HCT116 (cell line): ENCODE data around the gene CCL17. TPM values are rescaled to one million over a fixed set of nuclear protein-coding genes. Genes with fewer than 3 reads are reported as not detected.

ENCODE experiments used
- ATAC-seq: fragments of 200-7000 bp; cut with Tn5 transposase; 2 replicates; pipeline ENCODE4 v1.9.1; 2020; ENCODE audit warnings: mild to moderate bottlenecking, moderate library complexity
- BruUV-seq: library from RNA; stranded (reverse); fragments of 400-500 nt; replicated peaks from 2 replicates; lab custom pipeline; 2021; lab: Mats Ljungman, UMichigan
- CTCF ChIA-PET: fragments of 300-600 bp; sonication (Branson Sonifier 250); formaldehyde crosslinking; loops from one replicate; lab custom pipeline; 2021; ENCODE audit warnings: antibody characterized with exemption; lab: Charles Lee
- POLR2A ChIA-PET: fragments of 300-600, 350-600 bp; sonication (Branson Sonifier 250); formaldehyde crosslinking; loops from one replicate; lab custom pipeline; 2021; ENCODE audit warnings: antibody characterized with exemption; lab: Charles Lee
- RAD21 ChIA-PET, 2 experiments: fragments of 300-600 bp; sonication (Branson Sonifier 250); formaldehyde crosslinking; loops; one replicate each; lab custom pipeline; 2023; ENCODE audit warnings: low total read pairs in 2 of 2; ENCODE audit not compliant: uncharacterized antibody in 2 of 2, unreplicated experiment in 2 of 2, low non-redundant PET in 1 of 2; lab: Charles Lee
- DNase-seq: peaks from one replicate; pipeline ENCODE4 v3.0.0-alpha.2; 2010; ENCODE audit warnings: low read depth, low spot score
- H2AFZ ChIP-seq: fragments of 200-600 bp; shearing (Covaris generic), sonication (generic); 2 replicates; pipeline ENCODE4 v1.6.1; 2017; ENCODE audit warnings: low read depth, mixed run types, mixed read lengths, antibody characterized with exemption, low read length; ENCODE audit not compliant: poor library complexity, severe bottlenecking
- H3K27ac ChIP-seq: 2 replicates; pipeline ENCODE4 v1.5.1; 2012; ENCODE audit warnings: low read depth, low read length
- H3K27me3 ChIP-seq: fragments of 200-600 bp; sonication (generic); 2 replicates; pipeline ENCODE4 v1.6.1; 2016; ENCODE audit warnings: mixed run types, low read length, mixed read lengths; ENCODE audit not compliant: insufficient read depth
- H3K36me3 ChIP-seq, 2 experiments: fragments of 200-500 bp in 1 of 2; fragments of 200-600 bp in 1 of 2; sonication (Bioruptor generic) in 1 of 2; sonication (generic) in 1 of 2; 2 replicates each; pipeline versions ENCODE4 v1.5.1 to v1.6.1; 2014 to 2016; ENCODE audit warnings: low read length in 2 of 2, inconsistent platforms in 1 of 2, mixed read lengths in 1 of 2, mixed run types in 1 of 2; ENCODE audit not compliant: insufficient read depth in 2 of 2, control insufficient read depth in 1 of 2
- H3K4me1 ChIP-seq, 2 experiments: fragments of 200-600 bp in 1 of 2; sonication (generic) in 1 of 2; 2 replicates each; pipeline versions ENCODE4 v1.5.1 to v1.6.1; 2012 to 2017; ENCODE audit warnings: low read length in 2 of 2, inconsistent platforms in 1 of 2, mild to moderate bottlenecking in 1 of 2, mixed read lengths in 1 of 2, mixed run types in 1 of 2, moderate library complexity in 1 of 2; ENCODE audit not compliant: insufficient read depth in 2 of 2, control insufficient read depth in 1 of 2
- H3K4me2 ChIP-seq: fragments of 200-600 bp; sonication (generic); 2 replicates; pipeline ENCODE4 v1.6.1; 2017; ENCODE audit warnings: mixed run types, low read length, mixed read lengths
- H3K4me3 ChIP-seq, 2 experiments: fragments of 200-600 bp in 1 of 2; sonication (generic) in 1 of 2; replicated peaks in 1 of 2; 2 replicates each; pipeline ENCODE4 v1.5.1; 2011 to 2016; ENCODE audit warnings: low read length in 2 of 2, control low read depth in 1 of 2, low read depth in 1 of 2, mild to moderate bottlenecking in 1 of 2, mixed read lengths in 1 of 2, mixed run types in 1 of 2
- H3K79me2 ChIP-seq: fragments of 200-600 bp; sonication (generic); 2 replicates; pipeline ENCODE4 v1.6.1; 2017; ENCODE audit warnings: mild to moderate bottlenecking, mixed run types, low read length, moderate library complexity, mixed read lengths; ENCODE audit not compliant: insufficient read depth
- H3K9ac ChIP-seq: fragments of 200-600 bp; sonication (generic); 2 replicates; pipeline ENCODE4 v1.6.1; 2016; ENCODE audit warnings: low read length, mixed read lengths
- H3K9me2 ChIP-seq: fragments of 200-600 bp; sonication (generic), shearing (Covaris generic); 2 replicates; pipeline ENCODE4 v1.6.1; 2017; ENCODE audit warnings: mixed run types, mild to moderate bottlenecking, moderate library complexity; ENCODE audit not compliant: insufficient read depth
- H3K9me3 ChIP-seq, 2 experiments: fragments of 200-500 bp in 1 of 2; fragments of 200-600 bp in 1 of 2; sonication (Bioruptor generic) in 1 of 2; sonication (generic) in 1 of 2; 2 replicates each; pipeline ENCODE4 v1.6.1; 2014 to 2017; ENCODE audit warnings: low read length in 2 of 2, mixed read lengths in 2 of 2, inconsistent platforms in 1 of 2, low read depth in 1 of 2, mild to moderate bottlenecking in 1 of 2, mixed run types in 1 of 2, moderate library complexity in 1 of 2; ENCODE audit not compliant: control insufficient read depth in 1 of 2, insufficient read depth in 1 of 2
- H4K20me1 ChIP-seq: fragments of 200-600 bp; sonication (generic), shearing (Covaris generic); 2 replicates; pipeline ENCODE4 v1.6.1; 2017; ENCODE audit warnings: mixed run types, mild to moderate bottlenecking, moderate library complexity; ENCODE audit not compliant: insufficient read depth
- CEBPB ChIP-seq: IDR thresholded peaks from 2 replicates; pipeline ENCODE4 v1.6.1; 2012; ENCODE audit warnings: low read depth
- JUND ChIP-seq: IDR thresholded peaks from 2 replicates; pipeline ENCODE4 v1.6.1; 2012
- MAX ChIP-seq: IDR thresholded peaks from 2 replicates; pipeline ENCODE4 v1.6.1; 2012
- YY1 ChIP-seq: IDR thresholded peaks from 2 replicates; pipeline ENCODE4 v1.6.1; 2011; ENCODE audit warnings: low read length, low read depth, moderate library complexity, mild to moderate bottlenecking; ENCODE audit not compliant: insufficient replicate concordance; ENCODE audit errors: extremely low read depth
- ZFX ChIP-seq: fragments of 450-650 bp; IDR thresholded peaks from 2 replicates; pipeline ENCODE4 v1.6.1; 2017
- intact Hi-C: fragments of 100-400 bp; cut with micrococcal nuclease; formaldehyde crosslinking; loops from 2 replicates; pipeline ENCODE4 v1.10.0; 2022
- total RNA-seq: library from RNA; stranded (reverse); gene quantifications from one replicate; pipeline ENCODE4 v1.2.1, GENCODE V29; 2021; ENCODE audit not compliant: unreplicated experiment

The CCL17 gene
- total RNA-seq, 1 experiment from 2014 or later, result not detected

GRCh38 chr16:57366544-57367040, 38.0 kb upstream of the CCL17 start:
- intact Hi-C loops, result no loop called here
- Histone ChIP-seq H3K4me3 (no peak overlapping the region), H3K9me2 (no peaks in the 10 kb centered on the region), H4K20me1 (no peaks in the 10 kb centered on the region), H3K4me2 (no peak overlapping the region), H3K79me2 (no peaks in the 10 kb centered on the region), H3K36me3 (no peaks in the 10 kb centered on the region), H3K9me3 (no peaks in the 10 kb centered on the region), H3K9ac (no peak overlapping the region), H3K4me1 (no peaks in the 10 kb centered on the region), H3K27ac (no peak overlapping the region), H3K27me3 (no peaks in the 10 kb centered on the region), H2AFZ (no peak overlapping the region)
- DNase-seq (no peak), ATAC-seq (no peak)
- POLR2A ChIA-PET, result no interaction called here
- RAD21 ChIA-PET, result no interaction called here
- TF ChIP-seq CEBPB, result no peak
- CTCF ChIA-PET, result no interaction called here
- no TSS peak for BruUV-seq

- POLR2A ChIA-PET, result no interaction called here
- no peak for DNase-seq
- Histone ChIP-seq H3K9me2 (no peaks in the 10 kb centered on the region), H3K27ac (no peak overlapping the region), H4K20me1 (no peaks in the 10 kb centered on the region), H3K79me2 (no peaks in the 10 kb centered on the region), H3K27me3 (no peaks in the 10 kb centered on the region), H3K4me1 (no peaks in the 10 kb centered on the region), H3K36me3 (no peaks in the 10 kb centered on the region), H2AFZ (no peak overlapping the region), H3K9ac (no peak overlapping the region), H3K4me2 (no peak overlapping the region), H3K9me3 (no peaks in the 10 kb centered on the region), H3K4me3 (no peak overlapping the region)
- CTCF ChIA-PET, result no interaction called here
- no peak for ATAC-seq
- no peak for TF ChIP-seq YY1
- TF ChIP-seq JUND, result no peak
- TF ChIP-seq ZFX, result no peak
- TF ChIP-seq MAX, result no peak
- intact Hi-C loops, result no loop called here
- no TSS peak for BruUV-seq
- RAD21 ChIA-PET, result no interaction called here
These were observed 37.3 kb upstream of the CCL17 start for GRCh38 chr16:57367116-57367752.
